LNCaP clone FGC (cell line): ENCODE results near the gene OR56A3.

Experiments
- DNase-seq: peaks from one replicate; pipeline ENCODE4 v3.0.0-alpha.2; 2011; ENCODE audit warnings: low read depth
- H3K4me3 ChIP-seq: 2 replicates; pipeline ENCODE4 v1.5.1; 2011; ENCODE audit warnings: mild to moderate bottlenecking, low read depth, low read length, control low read depth
- TF ChIP-seq, protein P1 (sequence below): IDR thresholded peaks from 2 replicates; pipeline ENCODE4 v1.5.1; 2012; ENCODE audit warnings: mild to moderate bottlenecking; ENCODE audit not compliant: control insufficient read depth, insufficient read depth; ENCODE audit errors: extremely low read depth

OR56A3 gene

DNA sequence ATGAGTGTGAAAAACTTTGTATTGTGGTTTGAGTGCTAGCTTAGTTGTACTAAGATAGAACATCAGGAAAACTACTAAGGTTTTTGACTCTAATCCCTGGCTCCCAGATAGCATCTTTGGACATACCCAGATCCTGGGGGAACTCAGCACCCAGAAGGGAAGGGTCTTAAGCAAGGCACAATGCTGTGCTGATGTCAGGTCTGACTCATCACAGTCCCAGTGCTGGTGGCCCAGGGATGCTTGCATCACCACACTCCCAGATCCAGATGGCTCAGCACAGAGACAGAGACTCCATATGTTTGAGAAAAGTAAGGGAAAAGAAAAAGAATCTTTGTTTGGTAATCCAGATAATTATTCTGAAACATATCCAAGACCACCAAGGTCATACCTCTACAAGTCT lies 18.3 kb upstream of the OR56A3 start:
- H3K4me3 ChIP-seq: no peak overlapping the region
- DNase-seq: no peak
- TF ChIP-seq, protein P1, sequence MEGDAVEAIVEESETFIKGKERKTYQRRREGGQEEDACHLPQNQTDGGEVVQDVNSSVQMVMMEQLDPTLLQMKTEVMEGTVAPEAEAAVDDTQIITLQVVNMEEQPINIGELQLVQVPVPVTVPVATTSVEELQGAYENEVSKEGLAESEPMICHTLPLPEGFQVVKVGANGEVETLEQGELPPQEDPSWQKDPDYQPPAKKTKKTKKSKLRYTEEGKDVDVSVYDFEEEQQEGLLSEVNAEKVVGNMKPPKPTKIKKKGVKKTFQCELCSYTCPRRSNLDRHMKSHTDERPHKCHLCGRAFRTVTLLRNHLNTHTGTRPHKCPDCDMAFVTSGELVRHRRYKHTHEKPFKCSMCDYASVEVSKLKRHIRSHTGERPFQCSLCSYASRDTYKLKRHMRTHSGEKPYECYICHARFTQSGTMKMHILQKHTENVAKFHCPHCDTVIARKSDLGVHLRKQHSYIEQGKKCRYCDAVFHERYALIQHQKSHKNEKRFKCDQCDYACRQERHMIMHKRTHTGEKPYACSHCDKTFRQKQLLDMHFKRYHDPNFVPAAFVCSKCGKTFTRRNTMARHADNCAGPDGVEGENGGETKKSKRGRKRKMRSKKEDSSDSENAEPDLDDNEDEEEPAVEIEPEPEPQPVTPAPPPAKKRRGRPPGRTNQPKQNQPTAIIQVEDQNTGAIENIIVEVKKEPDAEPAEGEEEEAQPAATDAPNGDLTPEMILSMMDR: no peak

DNA sequence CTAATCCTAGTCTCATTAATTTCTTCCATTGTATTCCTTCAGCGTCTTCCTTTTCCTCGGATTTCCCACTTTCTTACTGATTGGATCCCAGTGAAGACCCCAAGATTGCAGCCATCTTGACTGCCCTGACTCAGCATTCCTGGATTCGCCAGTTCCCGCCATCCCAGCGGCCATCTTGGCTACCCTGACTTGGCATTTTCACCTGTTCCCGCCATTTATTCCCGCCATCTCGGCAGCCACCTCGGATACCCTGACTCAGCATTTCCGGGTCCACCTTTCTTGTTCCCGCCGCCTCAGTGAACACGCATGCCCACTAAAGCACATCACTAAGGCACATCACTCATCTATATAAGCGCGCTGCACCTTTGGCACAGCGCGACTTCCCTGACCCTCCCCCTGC lies 13.8 kb upstream of the OR56A3 start:
- no peak overlapping the region for H3K4me3 ChIP-seq
- TF ChIP-seq, protein P1: no peak
- no peak for DNase-seq

DNA sequence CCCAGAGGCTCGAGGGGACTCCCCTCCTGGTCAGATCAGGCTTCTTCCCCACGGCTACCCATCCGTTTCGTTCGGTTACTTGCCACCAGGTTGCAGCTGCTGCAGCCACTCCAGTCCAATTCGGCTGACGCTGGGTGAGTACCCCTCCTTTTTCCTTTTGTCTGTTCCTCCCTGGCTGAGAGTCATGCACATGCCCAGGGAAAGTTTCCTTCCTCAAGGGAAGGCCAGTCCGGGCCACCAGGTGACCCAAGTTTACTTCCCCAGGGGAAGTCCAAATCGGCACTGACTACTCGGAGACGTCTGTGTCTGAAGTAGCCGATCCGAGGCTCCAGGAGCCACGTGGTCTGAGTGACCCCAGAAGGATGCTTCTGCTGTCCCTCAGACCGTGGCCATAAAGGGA lies 13.2 kb upstream of the OR56A3 start:
- DNase-seq: no peak
- TF ChIP-seq, protein P1: no peak
- no peak overlapping the region for H3K4me3 ChIP-seq

- TF ChIP-seq, protein P1: no peak
- DNase-seq: no peak
- H3K4me3 ChIP-seq: no peak overlapping the region
Observed at GRCh38 chr11:5929571-5930368, 12.3 kb upstream of the OR56A3 start.

DNA sequence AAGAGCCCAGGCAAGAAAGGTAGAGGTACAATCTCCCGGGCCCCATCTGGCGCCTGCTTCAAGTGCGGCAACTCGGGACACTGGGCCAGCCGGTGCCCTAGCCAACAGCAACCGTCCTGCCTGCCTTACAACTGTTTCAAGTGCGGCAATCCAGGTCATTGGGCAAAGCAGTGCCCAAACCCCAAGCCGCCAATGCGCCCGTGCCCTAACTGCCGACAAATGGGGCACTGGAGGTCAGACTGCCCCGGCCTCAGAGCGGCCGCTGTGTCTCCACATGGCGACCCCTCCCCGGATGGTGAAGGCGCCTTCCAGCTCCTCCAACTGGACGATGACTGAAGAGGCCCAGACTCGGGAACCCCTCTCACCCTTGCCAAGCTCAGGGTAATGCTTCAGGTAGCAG lies 11.4 kb upstream of the OR56A3 start:
- TF ChIP-seq, protein P1: no peak
- H3K4me3 ChIP-seq: no peak overlapping the region
- no peak for DNase-seq

- DNase-seq: no peak
- TF ChIP-seq, protein P1: no peak
- no peak overlapping the region for H3K4me3 ChIP-seq
Observed at GRCh38 chr11:5931061-5931460, 11.0 kb upstream of the OR56A3 start.

DNA sequence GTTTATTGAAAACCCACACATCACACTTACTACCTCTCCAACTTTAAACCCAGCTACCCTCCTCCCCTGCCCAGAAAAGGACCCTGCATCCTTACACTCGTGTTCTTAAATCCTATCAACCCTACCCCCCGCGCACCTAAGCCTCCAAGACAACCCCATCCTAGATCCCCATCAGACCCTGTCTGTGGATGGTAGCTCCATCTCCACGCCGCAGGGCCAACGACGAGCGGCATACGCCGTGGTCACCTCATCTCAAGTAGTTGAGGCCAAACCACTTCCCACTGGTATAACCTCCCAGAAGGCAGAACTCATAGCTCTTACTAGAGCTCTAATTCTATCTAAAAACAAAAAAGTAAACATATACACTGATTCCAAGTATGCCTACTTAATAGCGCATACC lies 9.4 kb upstream of the OR56A3 start:
- DNase-seq: no peak
- no peak overlapping the region for H3K4me3 ChIP-seq
- TF ChIP-seq, protein P1: no peak
